Pons (tissue), 1 donor: ENCODE data around the gene S100A12.
"Not testable (repeated sequence)": the region's sequence is repeated elsewhere in the genome, so short reads cannot be mapped to it uniquely, and the experiment has no call there.

ENCODE experiments used
- DNase-seq: peaks from one replicate; pipeline ENCODE4 v3.0.0-alpha.2; 2016; ENCODE audit warnings: low spot score

S100A12 gene

DNA sequence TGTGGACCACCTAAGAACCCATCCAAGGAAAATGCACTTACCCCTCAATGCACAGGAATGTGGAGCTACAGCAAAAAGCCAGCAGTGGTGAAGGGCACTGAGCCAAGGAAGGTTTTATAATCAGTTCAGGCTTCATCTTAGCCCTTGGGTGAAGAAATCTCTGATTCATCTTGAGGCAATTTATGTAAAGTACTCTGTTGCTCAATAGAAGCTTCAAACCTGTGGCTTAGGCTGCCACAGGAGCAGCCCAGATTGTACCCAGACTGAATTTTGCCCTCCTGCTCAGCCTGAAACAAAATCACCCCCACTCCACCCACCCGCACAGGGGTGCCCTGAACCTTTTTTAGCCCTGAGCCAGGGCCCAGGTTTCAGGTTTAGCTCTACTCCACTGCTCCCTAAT is at the start of gene S100A12:
S100A12 (minus strand) TSS at position 111 of the 400 bp plus-strand sequence. CDS start 1,029 bp downstream, outside the sequence.
- no peak for DNase-seq

DNA sequence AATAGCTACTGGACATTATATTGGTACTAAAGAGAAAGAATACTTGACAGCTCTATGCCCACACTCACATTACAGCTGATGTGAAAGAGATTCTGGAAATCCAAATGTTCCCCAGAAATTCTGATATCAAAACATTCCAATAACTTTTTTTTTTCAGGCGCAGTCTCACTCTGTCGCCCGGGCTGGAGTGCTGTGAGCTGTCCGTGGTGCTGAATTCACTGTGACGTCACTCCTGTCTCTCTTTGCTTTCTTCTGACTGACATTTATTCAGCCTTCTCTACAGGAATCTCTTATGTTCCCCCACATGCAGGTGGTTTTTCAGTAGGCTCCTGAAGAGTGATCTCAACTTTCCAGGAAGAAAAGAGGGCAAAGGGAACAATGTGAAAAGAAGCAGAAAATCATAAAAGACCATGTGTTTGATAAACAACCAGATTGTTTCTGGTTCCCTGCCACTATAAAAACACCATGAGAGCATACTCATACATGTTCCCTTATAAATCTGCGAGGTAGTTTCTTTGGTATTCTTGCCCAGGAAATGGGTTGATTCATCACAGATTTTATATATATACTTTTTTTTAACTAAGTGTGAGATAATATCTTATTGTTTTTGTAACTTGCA is 47.1 kb upstream of the S100A12 start:
- peak; percentile 41 for DNase-seq

DNA sequence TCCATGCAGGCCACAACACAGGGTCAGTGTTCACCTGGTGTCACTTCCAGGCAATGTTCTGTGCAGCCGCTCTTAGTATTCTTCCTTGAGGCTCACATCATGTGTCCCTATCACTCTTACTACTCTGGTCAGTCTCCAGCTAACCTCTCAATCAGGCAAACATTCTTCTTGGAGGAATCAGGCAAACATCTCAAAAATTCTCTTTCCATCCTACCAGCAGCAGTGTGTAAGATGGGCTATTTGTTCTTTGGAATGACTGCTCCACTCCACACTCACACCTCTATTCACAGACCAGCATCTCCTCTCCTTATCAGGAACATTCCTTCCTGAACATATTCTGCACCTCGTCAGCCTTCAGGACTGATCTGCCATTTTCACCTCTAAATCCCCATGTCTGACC is 44.9 kb upstream of the S100A12 start:
- DNase-seq: no peak

DNA sequence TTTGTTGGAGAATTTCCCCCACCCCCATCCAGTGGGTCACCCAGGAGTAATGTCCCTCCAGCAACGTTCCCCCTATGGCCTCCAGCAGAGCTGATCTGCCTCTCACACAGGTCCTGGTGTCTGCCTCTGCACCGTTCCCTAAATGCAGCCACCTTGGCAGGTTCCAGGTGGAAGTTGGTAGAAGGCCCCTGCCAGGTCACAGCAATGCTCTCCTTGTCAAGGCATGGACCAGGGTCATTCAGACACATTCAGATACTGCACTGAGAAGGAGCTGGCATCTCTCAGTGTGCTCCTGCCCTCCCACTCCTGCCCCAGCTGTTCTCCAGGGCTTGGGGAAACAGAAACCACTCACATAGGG is 44.0 kb upstream of the S100A12 start:
- not testable (repeated sequence) for DNase-seq

DNA sequence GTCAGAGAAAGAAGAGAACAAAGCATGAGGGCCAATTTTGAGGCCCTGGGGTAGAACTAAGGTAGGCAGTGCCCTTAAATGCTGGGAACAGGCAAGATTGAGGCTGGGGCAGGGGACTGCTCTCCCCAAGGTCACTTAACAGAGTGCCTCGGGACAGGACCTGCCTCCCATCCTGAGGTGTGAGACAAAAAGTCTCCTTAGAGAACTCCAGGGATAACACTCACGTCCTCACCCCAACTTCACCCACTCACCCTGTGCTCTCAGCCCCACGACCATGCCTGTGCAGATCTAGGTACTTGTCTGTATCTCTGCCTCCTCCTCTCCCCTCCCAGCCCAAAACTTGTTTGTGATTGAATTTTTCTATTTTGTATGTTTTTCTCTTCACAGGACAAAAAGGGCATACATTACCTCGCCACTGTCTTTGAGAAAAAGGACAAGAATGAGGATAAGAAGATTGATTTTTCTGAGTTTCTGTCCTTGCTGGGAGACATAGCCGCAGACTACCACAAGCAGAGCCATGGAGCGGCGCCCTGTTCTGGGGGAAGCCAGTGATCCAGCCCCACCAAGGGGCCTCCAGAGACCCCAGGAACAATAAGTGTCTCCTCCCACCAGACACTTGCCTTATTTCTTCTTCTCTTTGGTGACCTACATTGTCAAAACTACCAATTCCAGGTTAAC is 43.5 kb upstream of the S100A12 start:
- DNase-seq: not testable (repeated sequence)

DNA sequence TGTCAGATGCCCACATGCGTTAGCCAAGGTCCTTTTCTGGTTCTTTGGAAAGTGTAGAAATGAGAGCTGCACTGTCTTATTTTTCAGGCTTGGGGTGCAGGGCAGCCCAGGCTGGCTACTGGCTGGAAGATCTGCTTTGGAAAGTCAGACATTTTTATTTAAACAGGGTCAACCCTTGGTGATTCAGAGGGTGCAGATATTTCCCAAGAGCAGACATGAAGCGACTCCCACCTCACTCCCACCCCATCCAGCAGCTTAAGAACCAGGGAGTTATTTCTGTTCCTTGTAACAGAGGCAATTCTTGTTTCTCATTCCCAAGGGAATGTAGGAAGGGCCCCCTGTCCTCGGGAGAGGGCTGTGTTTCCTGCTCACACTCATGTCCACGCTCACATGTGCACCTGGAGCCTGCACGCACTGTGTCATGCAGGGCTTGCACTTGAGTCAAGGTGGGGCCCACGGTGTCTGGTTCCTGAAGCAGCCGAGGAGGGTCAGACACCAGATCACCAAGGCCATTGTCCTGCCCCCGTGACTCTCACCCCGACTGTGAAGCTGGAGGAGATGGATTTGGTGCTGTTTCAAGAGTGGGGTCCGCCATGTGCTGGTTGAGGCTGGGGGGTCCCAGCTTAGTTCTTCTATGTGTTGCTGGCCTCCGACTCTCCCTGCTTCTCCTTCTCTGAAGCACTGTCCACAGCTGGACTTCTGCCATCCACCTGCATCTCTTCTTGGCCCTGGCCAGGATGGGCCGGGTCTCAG is 41.9 kb upstream of the S100A12 start:
- DNase-seq: no peak

DNA sequence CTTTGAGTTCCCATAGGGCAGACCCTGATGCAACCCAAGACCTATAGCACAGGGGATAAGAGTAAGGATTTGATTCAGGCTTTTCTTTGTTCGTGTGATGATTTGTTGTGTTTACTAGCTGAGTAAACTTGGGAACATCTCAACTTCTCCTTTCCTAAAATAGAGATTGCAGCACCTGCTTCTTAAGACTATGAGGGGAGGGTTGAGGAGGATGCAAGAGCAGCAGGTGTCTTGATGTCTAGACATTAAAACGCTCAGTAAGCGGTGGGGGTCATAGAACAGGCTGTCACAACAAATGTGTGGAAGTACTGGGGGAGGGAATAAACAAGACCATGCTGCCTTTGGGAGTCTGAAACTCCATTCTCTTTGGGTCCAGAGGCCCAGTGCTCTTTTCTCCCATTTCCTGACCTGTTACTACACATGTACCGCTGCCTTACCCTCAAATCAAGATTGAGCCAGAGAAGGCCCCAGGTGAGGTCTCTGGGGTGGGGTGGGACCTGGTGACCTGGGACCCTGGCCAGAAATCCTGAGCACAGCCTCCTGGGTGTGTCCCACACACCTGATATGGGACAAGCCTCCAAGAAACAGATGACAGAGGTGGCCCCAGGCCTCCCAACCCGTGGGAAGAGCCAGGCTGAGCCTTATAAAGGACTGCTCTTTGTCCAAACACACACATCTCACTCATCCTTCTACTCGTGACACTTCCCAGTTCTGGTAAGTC is 40.6 kb upstream of the S100A12 start, which contains the start of gene S100A7A:
S100A7A (plus strand) TSS at position 671 of the 721 bp plus-strand sequence. CDS start 1,563 bp downstream, outside the sequence.
- DNase-seq: no peak

DNA sequence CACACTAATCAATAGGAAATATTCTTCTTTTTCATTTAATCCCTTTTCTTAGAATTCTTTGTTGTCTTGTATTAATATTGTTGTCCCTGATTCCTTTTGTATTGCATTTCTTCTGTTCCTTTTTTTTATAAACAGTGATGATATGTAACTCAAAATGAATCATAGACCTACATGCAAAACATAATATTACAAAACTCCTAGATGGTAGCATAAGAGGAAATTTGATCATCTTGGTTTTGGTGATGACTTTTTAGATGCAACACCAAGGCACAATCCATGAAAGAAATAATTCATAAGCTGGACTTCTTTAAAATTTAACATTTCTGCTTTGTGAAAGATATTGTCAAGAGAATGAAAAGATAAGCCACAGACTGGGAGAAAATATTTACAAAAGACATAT is 38.5 kb upstream of the S100A12 start:
- DNase-seq: not testable (repeated sequence)

DNA sequence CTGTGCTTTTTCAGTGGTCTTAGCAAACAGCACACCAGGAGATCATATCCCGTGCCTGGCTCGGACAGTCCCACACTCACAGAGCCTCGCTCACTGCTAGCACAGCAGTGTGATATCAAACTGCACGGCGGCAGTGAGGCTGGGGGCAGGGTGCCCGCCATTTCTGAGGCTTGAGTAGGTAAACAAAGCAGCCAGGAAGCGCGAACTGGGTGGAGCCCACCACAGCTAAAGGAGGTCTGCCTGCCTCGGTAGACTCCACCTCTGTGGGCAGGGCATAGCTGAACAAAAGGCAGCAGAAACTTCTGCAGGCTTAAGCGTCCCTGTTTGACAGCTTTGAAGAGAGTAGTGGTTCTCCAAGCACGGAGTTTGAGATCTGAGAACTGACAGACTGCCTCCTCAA is 31.9 kb upstream of the S100A12 start:
- not testable (repeated sequence) for DNase-seq

DNA sequence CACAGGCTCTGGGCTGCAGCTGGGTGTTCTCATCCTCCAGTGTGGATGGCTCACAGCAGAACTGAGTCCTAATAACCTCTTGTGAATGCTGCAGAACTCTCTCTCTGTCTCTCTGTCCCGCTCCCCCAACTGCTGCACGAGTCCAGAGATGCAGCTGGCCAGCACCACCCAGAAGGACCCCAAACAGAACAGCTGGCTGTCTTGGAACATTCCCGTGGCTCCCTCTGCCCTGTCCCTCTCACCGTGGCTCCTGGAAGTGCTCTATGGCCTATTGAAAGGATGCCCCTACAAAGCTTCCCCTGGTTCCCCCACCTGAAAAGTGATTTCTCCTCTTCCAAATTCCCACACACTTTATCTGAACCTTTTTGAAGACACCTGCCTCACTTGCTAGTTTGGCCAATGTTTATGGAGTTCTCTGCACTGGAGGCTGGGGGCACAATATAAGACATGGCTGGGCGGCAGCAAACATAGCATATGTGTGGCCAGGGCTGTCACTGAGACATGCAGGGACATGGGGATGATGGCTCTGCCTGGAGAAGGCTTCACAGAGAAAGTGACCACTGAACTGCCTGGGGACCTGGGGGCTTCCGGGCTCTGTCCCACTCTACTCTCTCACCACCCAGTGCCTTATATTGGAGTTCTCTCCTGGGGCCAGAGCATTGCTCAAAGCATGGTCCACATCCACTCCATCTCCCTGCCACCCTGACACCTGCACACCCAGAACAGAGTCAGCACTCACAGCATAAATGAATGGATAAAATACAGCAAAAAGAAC is 30.6 kb upstream of the S100A12 start:
- not testable (repeated sequence) for DNase-seq

DNA sequence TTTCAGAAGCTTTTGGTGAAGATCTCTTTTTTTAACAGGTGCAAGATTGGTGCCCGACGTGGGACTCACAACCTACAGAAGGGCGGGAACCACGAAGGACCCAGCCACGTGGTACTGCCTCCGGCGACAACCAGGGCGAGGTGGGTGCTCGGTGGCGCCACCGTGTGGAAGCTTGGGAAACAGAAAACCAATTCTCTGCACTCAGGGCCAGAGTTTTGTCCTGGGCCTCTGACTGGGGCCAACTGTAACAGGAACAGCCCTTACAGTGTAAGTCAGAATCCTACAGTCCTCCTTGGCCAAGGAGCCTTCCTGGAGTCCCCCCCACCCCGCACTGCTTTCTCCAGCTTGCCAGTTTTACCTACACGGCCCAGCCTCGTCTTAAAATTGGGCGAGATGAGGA is 29.3 kb upstream of the S100A12 start:
- peak; percentile 2 for DNase-seq

DNA sequence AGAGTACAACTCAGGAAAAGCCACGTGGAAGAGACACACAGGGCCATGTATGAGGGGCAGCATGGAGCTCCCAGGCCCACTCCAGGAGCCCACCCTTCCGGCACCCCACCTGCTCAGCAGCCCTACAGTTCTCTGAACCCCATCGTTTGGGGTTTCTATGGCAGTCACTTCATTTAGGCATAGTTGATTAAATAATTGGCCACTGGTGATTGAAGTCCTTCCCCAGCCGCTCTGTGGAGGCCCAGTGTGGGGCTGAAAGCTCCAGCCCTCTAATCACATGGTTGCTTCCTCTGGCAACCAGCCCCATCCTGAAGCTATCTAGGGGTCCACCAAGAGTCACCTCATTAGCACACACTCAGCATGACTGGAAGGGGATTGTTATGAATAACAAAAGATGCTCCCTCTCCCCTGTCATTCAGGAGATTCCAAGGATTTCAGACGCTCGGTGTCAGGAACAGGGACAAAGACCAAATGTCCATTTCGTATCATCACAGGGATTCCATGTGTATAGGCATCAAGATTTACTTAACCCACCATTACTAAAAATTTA is 28.7 kb upstream of the S100A12 start:
- DNase-seq: no peak

DNA sequence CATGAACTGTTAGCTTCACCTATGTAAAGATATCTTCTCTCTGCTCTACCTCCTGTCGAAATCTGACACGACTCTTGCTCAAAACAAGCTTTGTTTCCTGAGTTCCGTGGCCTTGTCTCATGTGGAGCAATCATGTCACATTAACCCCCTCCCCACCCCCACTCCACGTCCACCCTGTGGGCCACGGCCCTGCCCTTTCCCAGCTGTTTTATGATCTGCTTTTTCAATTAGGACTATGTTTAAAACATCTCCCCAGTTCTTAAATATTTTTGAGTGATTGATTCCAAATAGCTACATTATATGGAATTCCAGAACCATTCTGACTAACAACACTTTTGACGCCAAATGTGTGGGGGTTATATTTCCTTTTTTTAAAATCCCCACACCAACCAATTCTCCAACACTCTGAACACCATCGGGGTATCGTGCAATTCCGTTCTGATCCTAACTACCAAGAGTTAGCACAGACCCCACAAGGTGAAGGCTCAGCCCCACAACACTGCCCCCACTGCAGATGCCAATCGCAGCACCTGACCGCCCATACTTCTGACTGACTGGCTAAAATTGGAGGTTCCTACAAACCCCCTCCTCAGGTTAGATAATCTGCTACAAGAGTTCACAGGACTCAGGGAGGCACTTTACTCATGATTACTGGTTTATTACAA is 28.1 kb upstream of the S100A12 start:
- DNase-seq: no peak

DNA sequence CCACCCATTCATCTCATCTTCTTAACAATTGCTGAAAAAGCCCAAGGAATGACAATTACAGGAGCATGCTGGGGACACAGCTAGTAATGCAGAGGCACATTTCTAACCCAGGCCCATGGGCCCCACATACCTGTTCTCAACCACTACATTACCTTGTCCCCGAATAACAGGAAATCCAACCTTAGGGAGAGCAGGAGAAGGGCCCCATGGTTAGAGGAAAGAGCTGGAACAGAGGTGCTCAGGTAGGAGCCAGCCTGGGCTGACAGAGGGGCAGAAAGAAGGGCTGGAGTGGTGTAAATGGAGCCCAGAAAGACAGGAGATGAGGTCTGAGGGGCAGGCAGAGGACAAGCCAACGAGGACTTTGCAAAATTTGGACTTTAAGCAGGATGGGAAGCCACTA is 26.8 kb upstream of the S100A12 start:
- no peak for DNase-seq

DNA sequence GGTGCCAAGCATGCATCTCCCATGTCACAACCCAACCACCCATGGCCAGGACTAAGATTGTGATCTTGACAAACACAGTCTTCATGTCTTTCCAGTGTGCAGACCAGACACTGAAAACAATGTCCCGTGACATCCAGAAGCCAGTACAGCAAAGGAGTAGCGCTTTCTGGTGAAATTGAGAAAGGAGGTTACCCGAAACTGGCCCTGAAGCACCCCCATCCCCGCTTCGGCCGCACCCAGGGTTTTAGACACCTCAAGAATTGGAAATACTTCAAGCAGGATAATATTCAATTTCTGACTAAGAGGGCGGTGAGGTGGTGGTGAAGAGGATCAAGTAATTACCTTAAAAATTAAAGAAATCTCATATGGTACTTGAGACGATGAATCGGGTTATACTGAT is 26.0 kb upstream of the S100A12 start:
- no peak for DNase-seq

DNA sequence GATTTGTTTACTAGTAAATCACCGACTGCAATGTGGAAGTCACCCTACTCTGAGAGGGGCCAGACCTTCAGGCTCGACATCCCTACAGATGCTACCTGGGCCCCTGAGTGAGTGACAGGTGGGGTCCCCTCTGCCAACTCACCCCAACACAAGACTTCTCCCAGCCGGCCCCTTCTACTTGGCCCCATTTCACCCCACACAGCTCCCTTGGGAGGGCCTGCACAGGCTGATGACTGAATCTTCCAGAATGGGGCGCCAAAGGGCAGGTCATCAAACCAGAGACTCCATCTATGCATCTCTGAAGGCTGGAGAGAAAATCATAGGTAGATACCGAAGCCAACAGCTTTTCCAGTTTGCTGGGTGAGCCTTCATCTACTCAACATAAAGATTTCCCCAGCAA is 24.8 kb upstream of the S100A12 start:
- DNase-seq: no peak

DNA sequence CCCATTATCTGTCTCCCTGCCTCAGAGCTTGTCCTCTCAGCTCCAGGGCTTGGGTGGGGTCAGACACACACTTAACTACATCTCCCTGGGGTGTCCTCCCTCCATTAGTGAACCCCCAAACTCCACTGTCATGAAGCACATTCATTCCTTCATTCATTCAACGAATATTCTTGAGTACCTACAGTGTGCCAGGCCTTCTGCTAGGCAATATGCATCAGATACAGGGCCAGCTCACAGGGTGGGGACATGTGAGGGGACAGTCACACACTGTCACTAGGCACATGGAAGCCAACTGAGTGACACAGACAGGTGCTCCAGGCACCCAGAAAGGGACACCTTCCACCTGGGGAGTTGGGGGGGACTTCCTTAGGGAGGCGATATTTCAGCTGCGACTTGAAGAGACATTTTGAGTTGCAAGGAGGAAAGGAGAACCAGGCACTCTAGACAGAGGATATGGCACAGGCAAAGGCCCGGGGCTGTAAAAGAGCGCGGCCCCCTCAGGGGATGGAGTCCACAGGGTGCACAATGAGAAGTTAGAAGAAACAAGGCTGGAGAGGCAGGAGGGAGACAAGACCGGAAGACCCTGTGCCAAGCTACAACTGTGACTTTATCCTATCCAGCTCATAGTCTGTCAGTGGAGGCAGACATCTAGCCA is 24.1 kb upstream of the S100A12 start:
- DNase-seq: no peak

DNA sequence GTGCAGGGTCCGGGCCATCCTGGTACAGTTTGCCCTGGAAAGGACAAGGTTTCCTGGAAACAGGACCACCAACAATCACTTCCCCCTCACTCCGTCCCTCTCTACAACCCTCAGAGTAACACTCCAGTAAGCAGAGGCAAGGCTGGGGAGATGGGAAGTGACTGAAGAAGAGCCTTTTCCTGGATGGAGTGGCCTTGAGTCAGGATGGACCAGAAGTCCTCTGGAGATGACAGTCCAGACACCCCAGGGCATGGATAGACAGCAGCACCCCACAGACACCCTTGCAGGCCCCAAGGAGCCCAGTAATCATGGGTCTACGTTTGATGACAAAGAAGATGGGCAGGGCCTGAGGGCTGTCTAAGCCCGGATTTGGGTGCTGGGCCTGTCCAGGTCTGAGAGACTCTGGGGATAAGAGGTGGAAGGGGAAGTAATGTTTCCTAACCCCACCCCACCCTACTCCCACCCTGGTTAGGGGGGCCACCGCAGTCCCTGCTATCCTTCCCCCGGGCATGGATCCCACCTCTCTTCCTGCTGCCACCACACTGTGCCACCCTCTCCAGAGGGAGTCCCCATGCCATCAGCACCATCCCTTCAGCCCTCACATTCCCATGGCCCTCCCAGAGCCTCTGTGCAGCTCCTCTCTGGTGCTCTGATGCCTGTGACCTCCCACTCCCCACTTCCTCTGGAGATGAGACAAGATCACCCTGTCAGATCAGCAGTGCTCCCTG is 22.7 kb upstream of the S100A12 start:
- no peak for DNase-seq
